IMR-90 (cell line): ENCODE data around the gene TCF7L2. TPM values are rescaled to one million over a fixed set of nuclear protein-coding genes. Genes with fewer than 3 reads are reported as not detected.
A peak's percentile ranks its signal among the peaks of the same experiment; 100 is the strongest.

Source experiments
- ATAC-seq: fragments of 200-7000 bp; cut with Tn5 transposase; 2 replicates; pipeline ENCODE4 v1.9.1; 2020; ENCODE audit warnings: low read depth, mild to moderate bottlenecking, moderate library complexity
- BruUV-seq: library from RNA; stranded (reverse); fragments of 400-500 nt; replicated peaks from 2 replicates; lab custom pipeline; 2021; lab: Mats Ljungman, UMichigan
- CTCF ChIA-PET: fragments of 300-600 bp; formaldehyde crosslinking; extraction: SDS; loops from one replicate; lab custom pipeline; 2021; ENCODE audit warnings: antibody characterized with exemption; lab: Yijun Ruan, JAX
- POLR2A ChIA-PET: fragments of 300-600 bp; sonication (Branson Sonifier 250); formaldehyde crosslinking; loops from one replicate; lab custom pipeline; 2022; ENCODE audit warnings: antibody characterized with exemption; ENCODE audit not compliant: unreplicated experiment; lab: Charles Lee
- DNase-seq: peaks from one replicate; pipeline ENCODE4 v3.0.0; 2013
- H2AFZ ChIP-seq: replicated peaks from 2 replicates; pipeline ENCODE3; 2013; ENCODE audit warnings: low read length, mild to moderate bottlenecking; ENCODE audit not compliant: poor library complexity
- H2AK5ac ChIP-seq: 2 replicates; pipeline ENCODE4 v1.6.1; 2013; ENCODE audit warnings: low read depth, low read length, inconsistent platforms
- H2AK9ac ChIP-seq: replicated peaks from 2 replicates; pipeline ENCODE3; 2013; ENCODE audit warnings: mild to moderate bottlenecking, low read depth, low read length, moderate library complexity; ENCODE audit not compliant: poor library complexity
- H2BK120ac ChIP-seq: 2 replicates; pipeline ENCODE4 v1.6.1; 2013; ENCODE audit warnings: low read depth, low read length, inconsistent platforms
- H2BK15ac ChIP-seq: 3 replicates; pipeline ENCODE4 v1.6.1; 2013; ENCODE audit warnings: low read depth, low read length, inconsistent platforms
- H2BK20ac ChIP-seq: 2 replicates; pipeline ENCODE4 v1.6.1; 2013; ENCODE audit warnings: low read depth, mild to moderate bottlenecking, inconsistent platforms, low read length, moderate library complexity
- H2BK5ac ChIP-seq: 2 replicates; pipeline ENCODE4 v1.6.1; 2013; ENCODE audit warnings: mild to moderate bottlenecking, low read depth, low read length, inconsistent platforms; ENCODE audit not compliant: poor library complexity, severe bottlenecking
- H3K14ac ChIP-seq: replicated peaks from 2 replicates; pipeline ENCODE4 v1.6.1; 2013; ENCODE audit warnings: low read depth, low read length, inconsistent platforms
- H3K18ac ChIP-seq: 2 replicates; pipeline ENCODE4 v1.6.1; 2013; ENCODE audit warnings: low read depth, low read length, control low read depth
- H3K23ac ChIP-seq: 2 replicates; pipeline ENCODE4 v1.6.1; 2013; ENCODE audit warnings: low read depth, low read length, inconsistent platforms
- H3K27ac ChIP-seq: 2 replicates; pipeline ENCODE4 v1.5.1; 2013; ENCODE audit warnings: mild to moderate bottlenecking, control low read depth, low read length; ENCODE audit not compliant: insufficient read depth
- H3K27me3 ChIP-seq: 2 replicates; pipeline ENCODE4 v1.6.1; 2013; ENCODE audit warnings: low read length; ENCODE audit not compliant: control insufficient read depth, insufficient read depth
- H3K36me3 ChIP-seq: 2 replicates; pipeline ENCODE4 v1.6.1; 2013; ENCODE audit warnings: low read length, mixed read lengths; ENCODE audit not compliant: control insufficient read depth, insufficient read depth
- H3K4ac ChIP-seq: 2 replicates; pipeline ENCODE4 v1.6.1; 2013; ENCODE audit warnings: low read depth, low read length, inconsistent platforms
- H3K4me1 ChIP-seq: 2 replicates; pipeline ENCODE4 v1.6.1; 2013; ENCODE audit warnings: low read length, mixed read lengths; ENCODE audit not compliant: control insufficient read depth, insufficient read depth
- H3K4me2 ChIP-seq: 2 replicates; pipeline ENCODE4 v1.6.1; 2013; ENCODE audit warnings: low read depth, mild to moderate bottlenecking, control low read depth, low read length, moderate library complexity
- H3K4me3 ChIP-seq: 2 replicates; pipeline ENCODE4 v1.5.1; 2013; ENCODE audit warnings: low read depth, mild to moderate bottlenecking, control low read depth, low read length, moderate library complexity; ENCODE audit not compliant: insufficient read depth
- H3K56ac ChIP-seq: 2 replicates; pipeline ENCODE4 v1.6.1; 2013; ENCODE audit warnings: low read length, inconsistent platforms; ENCODE audit not compliant: insufficient read depth; ENCODE audit errors: extremely low read depth
- H3K79me1 ChIP-seq, 2 experiments: 2 replicates each; pipeline ENCODE4 v1.6.1; 2013; ENCODE audit warnings: low read length in 2 of 2, inconsistent platforms in 1 of 2, low read depth in 1 of 2
- H3K9ac ChIP-seq: 2 replicates; pipeline ENCODE4 v1.6.1; 2013; ENCODE audit warnings: low read depth, low read length, control low read depth
- H3K9me1 ChIP-seq: 2 replicates; pipeline ENCODE4 v1.6.1; 2013; ENCODE audit warnings: low read length, inconsistent platforms; ENCODE audit not compliant: insufficient read depth
- H3K9me3 ChIP-seq: 2 replicates; pipeline ENCODE4 v1.6.1; 2013; ENCODE audit warnings: low read length; ENCODE audit not compliant: control insufficient read depth, insufficient read depth
- H4K20me1 ChIP-seq: 2 replicates; pipeline ENCODE4 v1.6.1; 2013; ENCODE audit warnings: low read length, inconsistent platforms; ENCODE audit not compliant: insufficient read depth
- H4K5ac ChIP-seq: 2 replicates; pipeline ENCODE4 v1.6.1; 2013; ENCODE audit warnings: mild to moderate bottlenecking, low read depth, low read length, control low read depth
- H4K8ac ChIP-seq, 2 experiments: 2 replicates each; pipeline ENCODE4 v1.6.1; 2013; ENCODE audit warnings: low read depth in 2 of 2, low read length in 2 of 2, control low read depth in 1 of 2, inconsistent platforms in 1 of 2
- H4K91ac ChIP-seq: 2 replicates; pipeline ENCODE4 v1.6.1; 2013; ENCODE audit warnings: low read depth, low read length, inconsistent platforms; ENCODE audit not compliant: insufficient read depth
- POLR2A ChIP-seq: IDR thresholded peaks from 2 replicates; pipeline ENCODE4 v1.6.1; 2012; ENCODE audit warnings: mild to moderate bottlenecking, low read depth, low read length
- RAD21 ChIP-seq: IDR thresholded peaks from 2 replicates; pipeline ENCODE4 v1.6.1; 2012; ENCODE audit warnings: low read length, improper control_type of control experiment
- WGBS, 2 experiments: methylation state at CpG; one replicate each; pipeline versions ENCODE4 v1.1.5 to v1.1.7; 2013; ENCODE audit warnings: missing lambda C conversion rate in 2 of 2; ENCODE audit not compliant: insufficient read length in 1 of 2; ENCODE audit errors: extremely low coverage in 2 of 2; 5-methylcytosine and 5-hydroxymethylcytosine counted together
- dilution Hi-C: fragments of 300-500 bp; cut with HindIII; formaldehyde crosslinking; loops from one replicate; pipeline ENCODE4 v1.14.3; 2018; ENCODE audit warnings: low sequenced_read_pairs; ENCODE audit not compliant: unreplicated experiment
- in situ Hi-C: fragments of 300-500 bp; cut with MboI; formaldehyde crosslinking; loops from 3 replicates; pipeline ENCODE4 v1.14.3; 2019; ENCODE audit warnings: low sequenced_read_pairs, inconsistent platforms, mixed read lengths
- intact Hi-C: fragments of 100-400 bp; cut with micrococcal nuclease; formaldehyde crosslinking; loops from 2 replicates; pipeline ENCODE4 v1.10.0; 2022
- polyA plus RNA-seq, 3 experiments: library from polyadenylated mRNA; depleted of rRNA; stranded (reverse); fragments of >200 nt; gene quantifications; 2 replicates each; pipeline ENCODE4 v1.2.3, GENCODE V29; 2012; ENCODE audit warnings: low replicate concordance in 1 of 3
- total RNA-seq: library from RNA; depleted of rRNA; stranded (reverse); fragments of >200 nt; gene quantifications from 2 replicates; pipeline ENCODE4 v1.2.3, GENCODE V29; 2012

Gene TCF7L2
- total and polyA plus RNA-seq, 2 of the 4 experiments (the other 2 are of a cell fraction), result 1.3 to 12.2 TPM

DNA sequence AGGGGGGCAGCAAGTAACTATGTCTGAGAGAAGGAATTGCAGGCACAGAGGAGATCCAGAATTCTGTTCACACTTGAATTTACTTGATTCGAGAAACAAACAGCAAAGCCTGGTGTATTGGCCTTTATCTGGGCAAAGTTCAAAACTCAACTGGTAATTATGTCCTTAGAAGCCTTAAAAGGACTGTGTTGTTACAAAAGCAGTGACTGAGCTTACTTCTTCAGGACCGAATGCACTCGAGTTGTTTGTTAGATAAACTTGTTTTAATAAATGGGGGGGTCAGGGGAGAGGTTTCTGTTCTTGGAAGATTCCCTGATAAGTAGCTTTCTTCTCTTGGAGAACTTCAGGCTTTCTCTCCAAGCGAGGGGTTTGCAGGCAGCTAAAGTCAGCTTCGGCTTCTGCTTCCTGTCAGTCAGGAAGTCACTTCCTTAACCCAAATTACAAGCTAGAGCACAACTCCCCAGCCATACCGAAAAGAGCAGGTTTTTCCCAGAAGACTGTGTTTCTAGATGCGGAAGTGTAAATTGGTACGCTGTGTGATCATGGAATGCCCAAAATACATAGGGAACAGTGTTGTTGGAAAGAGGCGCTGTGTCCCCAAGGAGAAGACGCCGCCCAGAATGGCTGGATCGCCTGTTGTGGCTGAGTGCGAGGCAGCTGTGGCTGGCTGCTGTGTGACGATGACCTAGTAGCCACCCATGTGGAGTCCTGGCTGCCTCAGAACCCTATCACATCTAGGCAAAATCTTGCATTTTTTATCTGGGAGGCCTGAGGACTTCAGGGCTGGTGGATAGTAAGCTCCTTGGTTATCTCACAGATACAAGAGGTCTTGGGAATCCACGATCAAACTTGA, 110.4 kb downstream of the TCF7L2 start:
- in situ Hi-C loops (no loop called here), intact Hi-C loops (no loop called here), dilution Hi-C loops (no loop called here)
- no peaks in the 10 kb centered on the region for H3K9me3 ChIP-seq
- peak overlapping the region; percentile 65 for H3K23ac ChIP-seq
- H3K27me3 ChIP-seq, result no peaks in the 10 kb centered on the region
- peak overlapping the region; percentile 51 to 83 for H4K8ac ChIP-seq
- ATAC-seq (no peak), DNase-seq (no peak)
- WGBS, 2 experiments, result 73% methylated on average over 5 of the region's 15 CpGs; no CpG with 5 or more reads in 1 of the 2 experiments
- H3K79me1 ChIP-seq, result peaks cover 43 to 90% of the 10 kb centered on the region in 2 experiments
- H3K4me3 ChIP-seq, result no peak overlapping the region
- H4K20me1 ChIP-seq, result peaks cover 7% of the 10 kb centered on the region; the same call in 1 of the 2 replicates
- peak overlapping the region; percentile 34; the same call in 1 of the 2 replicates for H3K9ac ChIP-seq
- peaks cover 37% of the 10 kb centered on the region for H3K4me1 ChIP-seq
- peak overlapping the region; percentile 14; the same call in 1 of the 2 replicates for H3K27ac ChIP-seq
- H2BK120ac ChIP-seq, result peak overlapping the region; percentile 60
- POLR2A ChIA-PET, result no interaction called here
- peak overlapping the region; percentile 18 for H2BK5ac ChIP-seq
- peak overlapping the region; percentile 53 for H3K14ac ChIP-seq
- H3K18ac ChIP-seq, result peak overlapping the region; percentile 75
- H2AFZ ChIP-seq, result peak overlapping the region; percentile 66
- peaks cover 16% of the 10 kb centered on the region for H3K9me1 ChIP-seq
- peak overlapping the region; percentile 71 for H2AK5ac ChIP-seq
- peak overlapping the region; percentile 65 for H3K4ac ChIP-seq
- peak overlapping the region; percentile 59 for H4K91ac ChIP-seq
- H4K5ac ChIP-seq, result peak overlapping the region; percentile 45; the same call in 1 of the 2 replicates
- CTCF ChIA-PET, result interaction anchor here (0.6 kb wide), 1 partner anchor 79 kb away, joined by 3 read pairs; no protein-coding TSS in a partner anchor
- H3K4me2 ChIP-seq, result peak overlapping the region; percentile 9
- H2AK9ac ChIP-seq, result peak overlapping the region; percentile 18
- H3K56ac ChIP-seq, result no peak overlapping the region
- no TSS peak for BruUV-seq
- peak overlapping the region; percentile 62; the same call in 2 of the 3 replicates for H2BK15ac ChIP-seq
- peak overlapping the region; percentile 65 for H2BK20ac ChIP-seq
- no peak for TF ChIP-seq POLR2A
- no peak for TF ChIP-seq RAD21
- H3K36me3 ChIP-seq, result peaks cover 2% of the 10 kb centered on the region
